OCI-LY1 (cell line): Measurements from ENCODE around the gene S100A10.

Experiments used
- H2AFZ ChIP-seq: fragments of 200-600 bp; sonication (generic), shearing (Covaris generic); 2 replicates; pipeline ENCODE4 v1.6.0; 2014; ENCODE audit warnings: antibody characterized with exemption, mild to moderate bottlenecking, low read length
- H3F3A ChIP-seq: fragments of 200-600 bp; sonication (generic), shearing (Covaris generic); 2 replicates; pipeline ENCODE4 v1.6.0; 2014; ENCODE audit warnings: mild to moderate bottlenecking, antibody characterized with exemption, low read length, moderate library complexity; ENCODE audit not compliant: insufficient read depth
- H3K27ac ChIP-seq: fragments of 200-600 bp; sonication (generic); 2 replicates; pipeline ENCODE4 v1.5.1; 2014; ENCODE audit warnings: low read length, mixed run types, mild to moderate bottlenecking, low read depth; ENCODE audit not compliant: poor library complexity, severe bottlenecking
- H3K27me3 ChIP-seq: fragments of 200-600 bp; sonication (generic); 2 replicates; pipeline ENCODE4 v1.6.0; 2014; ENCODE audit warnings: antibody characterized with exemption, mild to moderate bottlenecking, low read length, moderate library complexity; ENCODE audit not compliant: insufficient read depth
- H3K36me3 ChIP-seq: fragments of 200-600 bp; sonication (generic); 2 replicates; pipeline ENCODE4 v1.6.1; 2014; ENCODE audit warnings: mild to moderate bottlenecking, antibody characterized with exemption, low read length, moderate library complexity, mixed read lengths; ENCODE audit not compliant: insufficient read depth
- H3K4me1 ChIP-seq: fragments of 200-600 bp; sonication (generic); 2 replicates; pipeline ENCODE4 v1.5.1; 2014; ENCODE audit warnings: mild to moderate bottlenecking, low read length, moderate library complexity; ENCODE audit not compliant: insufficient read depth, severe bottlenecking
- H3K4me2 ChIP-seq: fragments of 200-600 bp; sonication (generic), shearing (Covaris generic); 2 replicates; pipeline ENCODE4 v1.6.1; 2014; ENCODE audit warnings: low read length
- H3K4me3 ChIP-seq: fragments of 200-600 bp; sonication (generic); 2 replicates; pipeline ENCODE4 v1.5.1; 2014; ENCODE audit warnings: low read length, low read depth, mild to moderate bottlenecking, mixed read lengths; ENCODE audit not compliant: poor library complexity, severe bottlenecking
- H3K79me2 ChIP-seq: fragments of 200-600 bp; shearing (Covaris generic); 2 replicates; pipeline ENCODE4 v1.6.1; 2016; ENCODE audit warnings: mixed run types, low read length, mixed read lengths; ENCODE audit not compliant: insufficient read depth
- H3K9ac ChIP-seq: fragments of 200-600 bp; sonication (generic), shearing (Covaris generic); 2 replicates; pipeline ENCODE4 v1.6.1; 2014; ENCODE audit warnings: mild to moderate bottlenecking, low read length, mixed read lengths
- H3K9me2 ChIP-seq: fragments of 200-600 bp; sonication (generic), shearing (Covaris generic); 2 replicates; pipeline ENCODE4 v1.6.1; 2014; ENCODE audit warnings: low read depth, mild to moderate bottlenecking, low read length, mixed read lengths
- H3K9me3 ChIP-seq: fragments of 200-600 bp; shearing (Covaris generic); 2 replicates; pipeline ENCODE4 v1.6.1; 2014; ENCODE audit warnings: low read length, mixed read lengths
- H4K20me1 ChIP-seq: fragments of 200-600 bp; sonication (generic), shearing (Covaris generic); 2 replicates; pipeline ENCODE4 v1.6.0; 2016; ENCODE audit warnings: mild to moderate bottlenecking, low read length; ENCODE audit not compliant: insufficient read depth
- CTCF ChIP-seq: fragments of 200-600 bp; sonication (generic), shearing (Covaris generic); IDR thresholded peaks from 2 replicates; pipeline ENCODE4 v1.5.1; 2017; ENCODE audit warnings: mild to moderate bottlenecking, antibody characterized with exemption, low read length, moderate library complexity, mixed read lengths
- EZH2 ChIP-seq: fragments of 200-600 bp; sonication (generic), shearing (Covaris generic); IDR thresholded peaks from 2 replicates; pipeline ENCODE4 v1.8.0; 2017; ENCODE audit warnings: borderline replicate concordance, mixed run types, mild to moderate bottlenecking, antibody characterized with exemption, low read length, moderate library complexity, mixed read lengths

The S100A10 gene

GRCh38 chr1:151967091-151967490 is 26.6 kb downstream of the S100A10 start:
- no peaks in the 10 kb centered on the region for H4K20me1 ChIP-seq
- H2AFZ ChIP-seq, result no peak overlapping the region
- H3K4me3 ChIP-seq, result no peak overlapping the region
- H3K79me2 ChIP-seq, result no peaks in the 10 kb centered on the region
- no peaks in the 10 kb centered on the region for H3K9me2 ChIP-seq
- no peaks in the 10 kb centered on the region for H3K27me3 ChIP-seq
- H3K4me1 ChIP-seq, result peaks cover 3% of the 10 kb centered on the region
- H3K27ac ChIP-seq, result no peak overlapping the region
- H3F3A ChIP-seq, result no peaks in the 10 kb centered on the region
- no peak overlapping the region for H3K9ac ChIP-seq
- H3K4me2 ChIP-seq, result no peak overlapping the region
- no peak for TF ChIP-seq CTCF
- H3K36me3 ChIP-seq, result no peaks in the 10 kb centered on the region
- no peaks in the 10 kb centered on the region for H3K9me3 ChIP-seq

GRCh38 chr1:151966061-151966460 is 27.6 kb downstream of the S100A10 start:
- Histone ChIP-seq H3K4me3 (no peak overlapping the region), H3K27ac (no peak overlapping the region)

GRCh38 chr1:151964510-151964909 is 29.1 kb downstream of the S100A10 start:
- Histone ChIP-seq H3K27ac (no peak overlapping the region), H3K9ac (no peak overlapping the region), H3K4me1 (peaks cover 3% of the 10 kb centered on the region), H4K20me1 (no peaks in the 10 kb centered on the region), H3K9me3 (no peaks in the 10 kb centered on the region), H2AFZ (no peak overlapping the region), H3K9me2 (no peaks in the 10 kb centered on the region), H3K27me3 (no peaks in the 10 kb centered on the region), H3K4me3 (no peak overlapping the region), H3K79me2 (no peaks in the 10 kb centered on the region), H3F3A (no peaks in the 10 kb centered on the region), H3K4me2 (no peak overlapping the region), H3K36me3 (no peaks in the 10 kb centered on the region)
- no peak for TF ChIP-seq EZH2
- TF ChIP-seq CTCF, result no peak

More at GRCh38 chr1:151966061-151966460, 27.6 kb downstream of the S100A10 start:
- no peaks in the 10 kb centered on the region for H3K79me2 ChIP-seq
- no peak for TF ChIP-seq EZH2
- no peak for TF ChIP-seq CTCF
- no peaks in the 10 kb centered on the region for H3F3A ChIP-seq
- no peaks in the 10 kb centered on the region for H3K36me3 ChIP-seq
- H3K4me2 ChIP-seq, result no peak overlapping the region
- H3K9me3 ChIP-seq, result no peaks in the 10 kb centered on the region
- H4K20me1 ChIP-seq, result no peaks in the 10 kb centered on the region
- peaks cover 3% of the 10 kb centered on the region for H3K4me1 ChIP-seq
- H3K9ac ChIP-seq, result no peak overlapping the region
- H2AFZ ChIP-seq, result no peak overlapping the region
- no peaks in the 10 kb centered on the region for H3K27me3 ChIP-seq
- H3K9me2 ChIP-seq, result no peaks in the 10 kb centered on the region
